ENCODE data around the gene BATF.

BATF gene

DNA sequence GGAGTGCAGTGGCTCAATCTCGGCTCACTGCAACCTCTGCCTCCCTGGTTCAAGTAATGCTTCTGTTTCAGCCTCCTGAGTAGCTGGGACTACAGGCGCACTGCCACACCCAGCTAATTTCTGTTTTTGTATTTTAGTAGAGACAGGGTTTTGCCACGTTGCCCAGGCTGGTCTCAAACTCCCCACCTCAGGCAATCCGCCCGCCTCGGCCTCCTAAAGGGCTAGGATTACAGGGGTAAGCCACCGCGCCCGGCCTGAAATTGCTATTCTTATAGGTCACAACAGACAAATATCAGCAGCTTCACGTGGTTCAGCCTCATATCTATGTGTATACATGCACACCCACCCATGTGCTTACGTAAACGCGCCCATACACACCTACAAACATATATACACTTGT lies 23.6 kb downstream of the BATF start:
- DNase-seq (ENCODE audit: low read depth in 1 of 2, low spot score in 1 of 2): no peak
- Histone ChIP-seq H3K4me3 (replicated peaks; ENCODE audit: insufficient read depth, low read length) (no peak overlapping the region), H3K27ac (replicated peaks) (no peak overlapping the region), H3K27me3 (ENCODE audit: insufficient read depth, poor library complexity, severe bottlenecking) (no peaks in the 10 kb centered on the region)
- TF ChIP-seq SPI1 (IDR thresholded peaks at IDR 0.05; ENCODE audit: borderline replicate concordance, low read depth) (no peak), POLR2AphosphoS5 (IDR thresholded peaks at IDR 0.05; ENCODE audit: low read depth) (no peak), GABPA (IDR thresholded peaks at IDR 0.05; ENCODE audit: low read depth) (no peak), REST (IDR thresholded peaks at IDR 0.05; ENCODE audit: insufficient replicate concordance, low read depth) (no peak)
- TF ChIP-seq, protein P1, sequence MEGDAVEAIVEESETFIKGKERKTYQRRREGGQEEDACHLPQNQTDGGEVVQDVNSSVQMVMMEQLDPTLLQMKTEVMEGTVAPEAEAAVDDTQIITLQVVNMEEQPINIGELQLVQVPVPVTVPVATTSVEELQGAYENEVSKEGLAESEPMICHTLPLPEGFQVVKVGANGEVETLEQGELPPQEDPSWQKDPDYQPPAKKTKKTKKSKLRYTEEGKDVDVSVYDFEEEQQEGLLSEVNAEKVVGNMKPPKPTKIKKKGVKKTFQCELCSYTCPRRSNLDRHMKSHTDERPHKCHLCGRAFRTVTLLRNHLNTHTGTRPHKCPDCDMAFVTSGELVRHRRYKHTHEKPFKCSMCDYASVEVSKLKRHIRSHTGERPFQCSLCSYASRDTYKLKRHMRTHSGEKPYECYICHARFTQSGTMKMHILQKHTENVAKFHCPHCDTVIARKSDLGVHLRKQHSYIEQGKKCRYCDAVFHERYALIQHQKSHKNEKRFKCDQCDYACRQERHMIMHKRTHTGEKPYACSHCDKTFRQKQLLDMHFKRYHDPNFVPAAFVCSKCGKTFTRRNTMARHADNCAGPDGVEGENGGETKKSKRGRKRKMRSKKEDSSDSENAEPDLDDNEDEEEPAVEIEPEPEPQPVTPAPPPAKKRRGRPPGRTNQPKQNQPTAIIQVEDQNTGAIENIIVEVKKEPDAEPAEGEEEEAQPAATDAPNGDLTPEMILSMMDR (IDR thresholded peaks at IDR 0.05; ENCODE audit: insufficient read depth, low read length): no peak

- Histone ChIP-seq H3K27me3 (ENCODE audit: insufficient read depth, poor library complexity, severe bottlenecking) (no peaks in the 10 kb centered on the region), H3K27ac (replicated peaks) (no peak overlapping the region), H3K4me3 (replicated peaks; ENCODE audit: insufficient read depth, low read length) (no peak overlapping the region)
- DNase-seq (ENCODE audit: low read depth in 1 of 2, low spot score in 1 of 2): no peak
- TF ChIP-seq REST (IDR thresholded peaks at IDR 0.05; ENCODE audit: insufficient replicate concordance, low read depth): no peak
- TF ChIP-seq, protein P1 (IDR thresholded peaks at IDR 0.05; ENCODE audit: insufficient read depth, low read length): no peak
- TF ChIP-seq SPI1 (IDR thresholded peaks at IDR 0.05; ENCODE audit: borderline replicate concordance, low read depth): no peak
- TF ChIP-seq GABPA (IDR thresholded peaks at IDR 0.05; ENCODE audit: low read depth): no peak
- TF ChIP-seq POLR2AphosphoS5 (IDR thresholded peaks at IDR 0.05; ENCODE audit: low read depth): no peak
Observed at GRCh38 chr14:75547552-75548250, 25.4 kb downstream of the BATF start.

- DNase-seq (ENCODE audit: low read depth in 1 of 2, low spot score in 1 of 2): no peak
- H3K27ac ChIP-seq (replicated peaks): no peak overlapping the region
- H3K27me3 ChIP-seq (ENCODE audit: insufficient read depth, poor library complexity, severe bottlenecking): no peaks in the 10 kb centered on the region
- TF ChIP-seq REST (IDR thresholded peaks at IDR 0.05; ENCODE audit: insufficient replicate concordance, low read depth): no peak
- TF ChIP-seq, protein P1 (IDR thresholded peaks at IDR 0.05; ENCODE audit: insufficient read depth, low read length): no peak
- no peak for TF ChIP-seq GABPA (IDR thresholded peaks at IDR 0.05; ENCODE audit: low read depth)
- no peak for TF ChIP-seq SPI1 (IDR thresholded peaks at IDR 0.05; ENCODE audit: borderline replicate concordance, low read depth)
- no peak for TF ChIP-seq POLR2AphosphoS5 (IDR thresholded peaks at IDR 0.05; ENCODE audit: low read depth)
- no peak overlapping the region for H3K4me3 ChIP-seq (replicated peaks; ENCODE audit: insufficient read depth, low read length)
Observed at GRCh38 chr14:75548544-75548943, 26.3 kb downstream of the BATF start.

Data from HL-60 (cell line).